ENCODE data around the gene UBAP1. TPM values are rescaled to one million over a fixed set of nuclear protein-coding genes. Genes with fewer than 3 reads are reported as not detected.

UBAP1 gene
- total RNA-seq, 1 donor from 2014 or later: 37.6 TPM

- intact Hi-C loops (cut with micrococcal nuclease): no loop called here
- no peak for DNase-seq
- Histone ChIP-seq H3K9me3 (replicated peaks) (no peaks in the 10 kb centered on the region), H3K27ac (replicated peaks) (no peak overlapping the region), H3K4me3 (no peak overlapping the region), H3K36me3 (no peaks in the 10 kb centered on the region), H3K4me1 (peaks cover 16% of the 10 kb centered on the region), H3K27me3 (ENCODE audit: low read depth) (no peaks in the 10 kb centered on the region)
- TF ChIP-seq CTCF (IDR thresholded peaks at IDR 0.05; ENCODE audit: borderline replicate concordance): no peak
Measured at GRCh38 chr9:34275811-34276210, 97.0 kb downstream of the UBAP1 start.

GRCh38 chr9:34276772-34277171, 97.9 kb downstream of the UBAP1 start:
- Histone ChIP-seq H3K36me3 (no peaks in the 10 kb centered on the region), H3K4me3 (no peak overlapping the region), H3K4me1 (peaks cover 9% of the 10 kb centered on the region), H3K9me3 (replicated peaks) (no peaks in the 10 kb centered on the region), H3K27ac (replicated peaks) (no peak overlapping the region), H3K27me3 (ENCODE audit: low read depth) (no peaks in the 10 kb centered on the region)
- no peak for TF ChIP-seq CTCF (IDR thresholded peaks at IDR 0.05; ENCODE audit: borderline replicate concordance)
- intact Hi-C loops (cut with micrococcal nuclease): no loop called here
- DNase-seq: no peak

- no peaks in the 10 kb centered on the region for H3K27me3 ChIP-seq (ENCODE audit: low read depth)
- peaks cover 3% of the 10 kb centered on the region for H3K4me1 ChIP-seq
- intact Hi-C loops (cut with micrococcal nuclease): no loop called here
- no peak overlapping the region for H3K4me3 ChIP-seq
- no peak overlapping the region for H3K27ac ChIP-seq (replicated peaks)
- no peaks in the 10 kb centered on the region for H3K36me3 ChIP-seq
- no peak for TF ChIP-seq CTCF (IDR thresholded peaks at IDR 0.05; ENCODE audit: borderline replicate concordance)
- H3K9me3 ChIP-seq (replicated peaks): no peaks in the 10 kb centered on the region
- no peak for DNase-seq
Measured at GRCh38 chr9:34279411-34279810, 100.6 kb downstream of the UBAP1 start.

- Histone ChIP-seq H3K27ac (replicated peaks) (no peak overlapping the region), H3K4me1 (peaks cover 3% of the 10 kb centered on the region), H3K36me3 (no peaks in the 10 kb centered on the region), H3K27me3 (ENCODE audit: low read depth) (no peaks in the 10 kb centered on the region), H3K4me3 (no peak overlapping the region), H3K9me3 (replicated peaks) (no peaks in the 10 kb centered on the region)
- no peak for TF ChIP-seq CTCF (IDR thresholded peaks at IDR 0.05; ENCODE audit: borderline replicate concordance)
- DNase-seq: no peak
- intact Hi-C loops (cut with micrococcal nuclease): no loop called here
Measured at GRCh38 chr9:34282096-34282495, 103.3 kb downstream of the UBAP1 start.

- Histone ChIP-seq H3K27ac (replicated peaks) (no peak overlapping the region), H3K9me3 (replicated peaks) (no peaks in the 10 kb centered on the region), H3K27me3 (ENCODE audit: low read depth) (no peaks in the 10 kb centered on the region), H3K36me3 (no peaks in the 10 kb centered on the region), H3K4me3 (no peak overlapping the region), H3K4me1 (no peaks in the 10 kb centered on the region)
- DNase-seq: no peak
- TF ChIP-seq CTCF (IDR thresholded peaks at IDR 0.05; ENCODE audit: borderline replicate concordance): no peak
- intact Hi-C loops (cut with micrococcal nuclease): no loop called here
Measured at GRCh38 chr9:34289159-34289558, 110.3 kb downstream of the UBAP1 start.

GRCh38 chr9:34291023-34291422, 112.2 kb downstream of the UBAP1 start:
- no peaks in the 10 kb centered on the region for H3K4me1 ChIP-seq
- no peaks in the 10 kb centered on the region for H3K36me3 ChIP-seq
- no peak for DNase-seq
- no peak for TF ChIP-seq CTCF (IDR thresholded peaks at IDR 0.05; ENCODE audit: borderline replicate concordance)
- H3K9me3 ChIP-seq (replicated peaks): no peaks in the 10 kb centered on the region
- intact Hi-C loops (cut with micrococcal nuclease): no loop called here
- H3K4me3 ChIP-seq: no peak overlapping the region
- no peaks in the 10 kb centered on the region for H3K27me3 ChIP-seq (ENCODE audit: low read depth)
- H3K27ac ChIP-seq (replicated peaks): no peak overlapping the region

Data from left ventricle myocardium inferior (tissue), 1 donor.